Esophagus muscularis mucosa (tissue), 4 donors: ENCODE measurements around the gene CACNA1S.

Source experiments
- EP300 ChIP-seq: sonication (generic); formaldehyde crosslinking; IDR thresholded peaks from one replicate; pipeline ENCODE4 v1.6.1; 2017; ENCODE audit warnings: antibody characterized with exemption
- POLR2A ChIP-seq: fragments of 450-650 bp; IDR thresholded peaks from one replicate; pipeline ENCODE4 v1.6.1; 2017; ENCODE audit warnings: antibody characterized with exemption, moderate library complexity, mild to moderate bottlenecking, low read depth
- POLR2AphosphoS5 ChIP-seq, 2 donors: sonication (generic); formaldehyde crosslinking; IDR thresholded peaks; one replicate each; pipeline ENCODE4 v1.6.1; 2017; ENCODE audit warnings: antibody characterized with exemption in 2 of 2
- TF ChIP-seq, protein P1 (sequence below), 3 experiments: fragments of 200-600 bp in 2 of 3; fragments of 450-650 bp in 1 of 3; sonication (generic) in 2 of 3; IDR thresholded peaks; one replicate each; pipeline ENCODE4 v1.5.1; 2017 to 2019; ENCODE audit warnings: antibody characterized with exemption in 3 of 3, mild to moderate bottlenecking in 2 of 3, moderate library complexity in 1 of 3

DNA sequence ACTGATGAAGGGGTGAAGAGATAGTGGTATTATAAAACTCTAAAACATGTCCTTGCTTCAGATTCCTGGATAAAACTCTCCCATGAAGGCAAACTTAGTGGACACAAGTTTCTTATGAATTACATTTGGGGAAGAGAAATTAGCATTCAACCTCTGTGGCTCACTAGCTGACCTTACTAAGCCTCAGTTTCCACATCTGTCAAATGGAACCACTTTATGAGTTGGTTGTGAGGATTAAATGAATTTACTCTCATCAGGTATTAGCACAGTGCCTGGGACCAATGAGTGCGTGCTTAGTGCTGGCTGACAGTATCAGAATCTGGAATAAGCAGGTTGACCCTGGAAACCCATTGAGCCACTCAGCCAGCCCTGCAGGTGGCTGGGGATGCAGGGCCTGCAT is 2.6 kb downstream of the CACNA1S start:
- TF ChIP-seq, protein P1, sequence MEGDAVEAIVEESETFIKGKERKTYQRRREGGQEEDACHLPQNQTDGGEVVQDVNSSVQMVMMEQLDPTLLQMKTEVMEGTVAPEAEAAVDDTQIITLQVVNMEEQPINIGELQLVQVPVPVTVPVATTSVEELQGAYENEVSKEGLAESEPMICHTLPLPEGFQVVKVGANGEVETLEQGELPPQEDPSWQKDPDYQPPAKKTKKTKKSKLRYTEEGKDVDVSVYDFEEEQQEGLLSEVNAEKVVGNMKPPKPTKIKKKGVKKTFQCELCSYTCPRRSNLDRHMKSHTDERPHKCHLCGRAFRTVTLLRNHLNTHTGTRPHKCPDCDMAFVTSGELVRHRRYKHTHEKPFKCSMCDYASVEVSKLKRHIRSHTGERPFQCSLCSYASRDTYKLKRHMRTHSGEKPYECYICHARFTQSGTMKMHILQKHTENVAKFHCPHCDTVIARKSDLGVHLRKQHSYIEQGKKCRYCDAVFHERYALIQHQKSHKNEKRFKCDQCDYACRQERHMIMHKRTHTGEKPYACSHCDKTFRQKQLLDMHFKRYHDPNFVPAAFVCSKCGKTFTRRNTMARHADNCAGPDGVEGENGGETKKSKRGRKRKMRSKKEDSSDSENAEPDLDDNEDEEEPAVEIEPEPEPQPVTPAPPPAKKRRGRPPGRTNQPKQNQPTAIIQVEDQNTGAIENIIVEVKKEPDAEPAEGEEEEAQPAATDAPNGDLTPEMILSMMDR (IDR thresholded peaks at IDR 0.05), result no peak
- TF ChIP-seq POLR2A, result no peak
- TF ChIP-seq EP300, result no peak
- no peak for TF ChIP-seq POLR2AphosphoS5 (IDR thresholded peaks at IDR 0.05)
